ENCODE results near the gene IL9.

Gene IL9

GRCh38 chr5:135873831-135874230, 21.8 kb downstream of the IL9 start:
- no peak for TF ChIP-seq CTCF (IDR thresholded peaks at IDR 0.05; ENCODE audit: borderline replicate concordance, insufficient read depth, low read depth, low read length)

GRCh38 chr5:135871268-135871915, 24.2 kb downstream of the IL9 start:
- no peak for TF ChIP-seq CTCF (IDR thresholded peaks at IDR 0.05; ENCODE audit: borderline replicate concordance, insufficient read depth, low read depth, low read length)
- no peak overlapping the region for H3K4me3 ChIP-seq (ENCODE audit: low read depth, low read length)

More at GRCh38 chr5:135873831-135874230, 21.8 kb downstream of the IL9 start:
- no peak overlapping the region for H3K4me3 ChIP-seq (ENCODE audit: low read depth, low read length)

GRCh38 chr5:135869935-135870334, 25.7 kb downstream of the IL9 start:
- H3K4me3 ChIP-seq (ENCODE audit: low read depth, low read length), result no peak overlapping the region
- no peak for TF ChIP-seq CTCF (IDR thresholded peaks at IDR 0.05; ENCODE audit: borderline replicate concordance, insufficient read depth, low read depth, low read length)

GRCh38 chr5:135869276-135869675, 26.4 kb downstream of the IL9 start:
- no peak for TF ChIP-seq CTCF (IDR thresholded peaks at IDR 0.05; ENCODE audit: borderline replicate concordance, insufficient read depth, low read depth, low read length)

GRCh38 chr5:135868681-135869080, 27.0 kb downstream of the IL9 start:
- no peak overlapping the region for H3K4me3 ChIP-seq (ENCODE audit: low read depth, low read length)
- TF ChIP-seq CTCF (IDR thresholded peaks at IDR 0.05; ENCODE audit: borderline replicate concordance, insufficient read depth, low read depth, low read length), result no peak

More at GRCh38 chr5:135869276-135869675, 26.4 kb downstream of the IL9 start:
- no peak overlapping the region for H3K4me3 ChIP-seq (ENCODE audit: low read depth, low read length)

- no peak for TF ChIP-seq CTCF (IDR thresholded peaks at IDR 0.05; ENCODE audit: borderline replicate concordance, insufficient read depth, low read depth, low read length)
- no peak overlapping the region for H3K4me3 ChIP-seq (ENCODE audit: low read depth, low read length)
These were observed 28.0 kb downstream of the IL9 start for GRCh38 chr5:135867599-135867998.

- no peak for TF ChIP-seq CTCF (IDR thresholded peaks at IDR 0.05; ENCODE audit: borderline replicate concordance, insufficient read depth, low read depth, low read length)
- H3K4me3 ChIP-seq (ENCODE audit: low read depth, low read length), result no peak overlapping the region
These were observed 29.6 kb downstream of the IL9 start for GRCh38 chr5:135866016-135866415.

Measured in GM12875 (cell line).